HPDE6-E6E7 (cell line): Measurements from ENCODE around the gene TAF12.
A peak's percentile ranks its signal among the peaks of the same experiment; 100 is the strongest.
"Not testable (repeated sequence)": the region's sequence is repeated elsewhere in the genome, so short reads cannot be mapped to it uniquely, and the experiment has no call there.

Source experiments
- DNase-seq: peaks from one replicate; pipeline ENCODE4 v3.0.0; 2011; ENCODE audit warnings: missing footprints; ENCODE audit errors: extremely low spot score

The TAF12 gene

GRCh38 chr1:28644494-28644893 is 1.6 kb upstream of the TAF12 start:
- no peak for DNase-seq

GRCh38 chr1:28642056-28642846 is 616 bp downstream of the TAF12 start:
- DNase-seq, result peak; percentile 28

- DNase-seq, result no peak
These were observed 2.1 kb downstream of the TAF12 start for GRCh38 chr1:28640766-28641165.

GRCh38 chr1:28632560-28632959 is 10.3 kb downstream of the TAF12 start:
- no peak for DNase-seq

- no peak for DNase-seq
These were observed 11.2 kb downstream of the TAF12 start for GRCh38 chr1:28631713-28632112.

- no peak for DNase-seq
These were observed 29.7 kb downstream of the TAF12 start for GRCh38 chr1:28613175-28613574.

GRCh38 chr1:28606771-28607170 is 36.1 kb downstream of the TAF12 start:
- DNase-seq, result no peak

GRCh38 chr1:28604962-28605361 is 37.9 kb downstream of the TAF12 start:
- no peak for DNase-seq

GRCh38 chr1:28604411-28604810 is 38.5 kb downstream of the TAF12 start:
- DNase-seq, result no peak

GRCh38 chr1:28602536-28603439 is 40.1 kb downstream of the TAF12 start:
- DNase-seq, result peak; percentile 72

- DNase-seq, result peak; percentile 72
These were observed 41.2 kb downstream of the TAF12 start for GRCh38 chr1:28601696-28602095.

GRCh38 chr1:28596276-28596675 is 46.6 kb downstream of the TAF12 start:
- DNase-seq, result not testable (repeated sequence)

- no peak for DNase-seq
These were observed 47.3 kb downstream of the TAF12 start for GRCh38 chr1:28595412-28596191.

GRCh38 chr1:28594686-28595411 is 48.0 kb downstream of the TAF12 start:
- not testable (repeated sequence) for DNase-seq

- DNase-seq, result not testable (repeated sequence)
These were observed 48.9 kb downstream of the TAF12 start for GRCh38 chr1:28593988-28594356.

GRCh38 chr1:28592321-28593071 is 50.4 kb downstream of the TAF12 start:
- DNase-seq, result no peak

GRCh38 chr1:28591708-28592320 is 51.1 kb downstream of the TAF12 start, which contains the start of gene RAB42:
RAB42 (plus strand) TSS chr1:28592265; CDS start chr1:28592512, 247 bp downstream.
- no peak for DNase-seq

GRCh38 chr1:28586585-28587391 is 56.1 kb downstream of the TAF12 start:
- DNase-seq, result not testable (repeated sequence)

GRCh38 chr1:28582248-28582615 is 60.6 kb downstream of the TAF12 start:
- no peak for DNase-seq
